ELF-1 (cell line): ENCODE results near the gene FAM83G.
"Not testable (repeated sequence)": the region's sequence is repeated elsewhere in the genome, so short reads cannot be mapped to it uniquely, and the experiment has no call there.

Experiments used
- DNase-seq: peaks from one replicate; pipeline ENCODE4 v3.0.0-alpha.2; 2016; ENCODE audit warnings: low read depth, low spot score

The FAM83G gene, protein sequence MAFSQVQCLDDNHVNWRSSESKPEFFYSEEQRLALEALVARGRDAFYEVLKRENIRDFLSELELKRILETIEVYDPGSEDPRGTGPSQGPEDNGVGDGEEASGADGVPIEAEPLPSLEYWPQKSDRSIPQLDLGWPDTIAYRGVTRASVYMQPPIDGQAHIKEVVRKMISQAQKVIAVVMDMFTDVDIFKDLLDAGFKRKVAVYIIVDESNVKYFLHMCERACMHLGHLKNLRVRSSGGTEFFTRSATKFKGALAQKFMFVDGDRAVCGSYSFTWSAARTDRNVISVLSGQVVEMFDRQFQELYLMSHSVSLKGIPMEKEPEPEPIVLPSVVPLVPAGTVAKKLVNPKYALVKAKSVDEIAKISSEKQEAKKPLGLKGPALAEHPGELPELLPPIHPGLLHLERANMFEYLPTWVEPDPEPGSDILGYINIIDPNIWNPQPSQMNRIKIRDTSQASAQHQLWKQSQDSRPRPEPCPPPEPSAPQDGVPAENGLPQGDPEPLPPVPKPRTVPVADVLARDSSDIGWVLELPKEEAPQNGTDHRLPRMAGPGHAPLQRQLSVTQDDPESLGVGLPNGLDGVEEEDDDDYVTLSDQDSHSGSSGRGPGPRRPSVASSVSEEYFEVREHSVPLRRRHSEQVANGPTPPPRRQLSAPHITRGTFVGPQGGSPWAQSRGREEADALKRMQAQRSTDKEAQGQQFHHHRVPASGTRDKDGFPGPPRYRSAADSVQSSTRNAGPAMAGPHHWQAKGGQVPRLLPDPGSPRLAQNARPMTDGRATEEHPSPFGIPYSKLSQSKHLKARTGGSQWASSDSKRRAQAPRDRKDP

DNA sequence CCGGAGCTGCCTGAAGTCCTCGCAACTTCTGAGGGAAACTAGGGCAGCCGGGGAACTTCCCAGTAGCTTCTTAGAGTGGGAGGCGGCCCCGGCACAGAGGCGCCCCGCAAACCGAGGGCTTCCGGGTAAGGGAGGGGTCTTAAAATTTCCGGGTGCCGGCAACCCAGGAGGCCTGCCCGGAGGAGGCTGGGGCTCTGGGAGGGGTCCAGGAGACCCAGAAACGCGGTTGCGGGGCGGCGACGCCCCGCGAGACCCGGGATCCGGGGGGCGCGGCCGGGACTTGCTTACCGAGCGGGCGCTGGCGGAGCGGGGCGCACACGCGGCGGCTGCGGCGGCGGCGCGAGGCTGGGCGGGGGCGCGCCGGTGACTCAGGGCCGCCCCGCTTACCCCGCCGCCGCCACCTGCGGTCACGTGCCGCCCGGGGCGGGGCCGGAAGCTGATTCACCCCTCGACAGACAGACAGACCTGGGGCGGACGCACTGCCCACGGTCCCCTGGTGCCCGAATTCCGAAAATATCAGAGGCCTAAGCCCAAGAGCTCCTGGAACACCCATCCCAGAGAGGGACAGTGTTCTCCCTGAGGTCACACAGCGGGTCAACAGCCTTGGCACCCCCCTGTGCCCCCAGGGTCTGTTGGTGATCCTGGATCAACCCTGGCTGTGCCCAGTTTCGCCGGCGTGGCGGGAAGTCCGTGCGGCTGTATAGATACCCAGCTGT is at the start of gene FAM83G:
TSS of gene FAM83G (minus strand) at position 344 of the 716 bp plus-strand sequence. CDS start 723 bp downstream, outside the sequence.
- peak; percentile 66 for DNase-seq

DNA sequence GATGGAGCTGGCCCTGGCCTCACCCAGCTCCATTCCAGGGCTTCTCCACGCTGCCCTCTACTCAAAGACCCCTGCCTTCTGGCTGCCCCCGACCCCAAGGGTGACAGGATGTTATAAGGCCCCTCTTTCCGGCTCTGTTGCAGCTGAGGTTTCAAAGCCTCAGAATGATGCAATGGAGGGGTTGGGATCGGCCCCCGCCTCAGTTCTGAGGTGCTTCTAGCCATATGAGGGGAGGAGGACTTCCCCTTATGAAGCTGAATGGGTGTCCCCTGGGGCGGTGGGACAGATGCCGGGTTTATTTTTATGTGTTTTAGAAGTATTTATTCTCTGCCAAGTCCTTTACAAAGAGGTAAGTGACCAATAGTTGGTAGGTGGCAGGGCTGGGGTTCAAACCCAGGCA is 44.3 kb upstream of the FAM83G start:
- DNase-seq, result not testable (repeated sequence)

DNA sequence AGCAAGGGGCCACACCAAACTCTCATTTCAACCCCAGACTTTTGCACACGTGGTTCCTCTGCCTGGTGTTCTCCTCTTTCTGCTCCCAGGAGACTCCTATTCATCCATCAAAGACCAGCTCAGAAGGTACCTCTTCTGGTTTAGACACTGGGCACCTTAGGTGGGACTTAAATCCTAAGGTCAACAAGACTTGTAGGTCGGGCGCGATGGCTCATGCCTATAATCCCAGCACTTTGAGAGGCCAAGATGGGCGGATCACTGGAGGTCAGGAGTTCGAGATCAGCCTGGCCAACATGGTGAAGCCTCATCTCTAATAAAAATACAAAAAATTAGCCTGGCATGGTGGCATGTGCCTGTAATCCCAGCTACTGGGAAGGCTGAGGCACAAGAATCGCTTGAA is 42.9 kb upstream of the FAM83G start:
- not testable (repeated sequence) for DNase-seq

DNA sequence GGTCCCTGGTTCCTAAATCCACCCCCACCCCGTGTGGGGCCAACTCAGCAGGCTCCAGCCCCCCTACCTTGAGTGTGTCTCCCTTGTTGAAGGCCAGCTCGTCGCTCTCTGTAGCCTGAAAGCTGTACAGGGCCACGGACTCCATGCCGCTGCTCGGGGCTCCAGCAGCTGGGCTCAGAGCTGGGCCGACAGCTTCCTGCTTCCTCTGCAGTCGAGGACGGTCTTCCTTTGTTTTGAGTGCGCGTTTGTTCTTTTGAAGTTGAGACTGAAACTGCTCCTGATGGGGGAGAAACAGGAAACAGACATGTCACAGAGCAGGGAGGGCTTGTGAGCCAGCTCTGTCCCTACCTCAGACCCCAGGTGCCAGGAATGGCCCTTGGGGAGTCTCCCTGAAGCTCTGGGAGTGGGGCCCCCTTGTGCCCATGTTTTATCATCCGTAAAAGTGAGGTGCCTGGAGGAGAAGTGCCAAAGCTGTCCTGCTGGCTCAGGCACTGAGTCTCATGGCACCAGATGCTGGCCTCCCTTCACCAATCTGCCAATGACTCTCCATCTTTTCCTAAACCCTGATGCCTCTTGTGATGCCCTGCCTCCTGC is 42.3 kb upstream of the FAM83G start, which contains the start of gene GRAP:
TSS of gene GRAP (minus strand) at position 176 of the 594 bp plus-strand sequence. CDS start at position 145, 31 bp downstream.
- not testable (repeated sequence) for DNase-seq

DNA sequence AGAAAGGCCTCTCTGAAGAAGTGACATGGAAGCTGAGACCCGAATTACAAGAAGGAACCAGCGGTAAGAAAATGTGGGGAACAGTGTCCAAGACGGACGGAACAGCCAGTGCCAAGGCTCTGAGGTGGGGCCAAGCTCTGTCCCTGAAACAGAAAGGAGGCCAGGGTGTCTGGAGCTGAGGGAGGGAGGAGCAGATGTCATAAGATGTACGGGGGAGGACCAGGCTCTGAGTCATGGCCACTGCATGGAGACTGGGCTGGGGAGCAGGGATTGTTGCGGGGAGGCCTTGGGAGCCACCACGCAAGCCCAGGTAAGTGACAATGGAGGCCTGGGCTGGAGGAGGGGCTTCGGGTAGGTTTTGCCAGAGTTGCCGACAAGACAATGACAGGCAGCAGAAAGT is 40.1 kb upstream of the FAM83G start:
- DNase-seq, result not testable (repeated sequence)

DNA sequence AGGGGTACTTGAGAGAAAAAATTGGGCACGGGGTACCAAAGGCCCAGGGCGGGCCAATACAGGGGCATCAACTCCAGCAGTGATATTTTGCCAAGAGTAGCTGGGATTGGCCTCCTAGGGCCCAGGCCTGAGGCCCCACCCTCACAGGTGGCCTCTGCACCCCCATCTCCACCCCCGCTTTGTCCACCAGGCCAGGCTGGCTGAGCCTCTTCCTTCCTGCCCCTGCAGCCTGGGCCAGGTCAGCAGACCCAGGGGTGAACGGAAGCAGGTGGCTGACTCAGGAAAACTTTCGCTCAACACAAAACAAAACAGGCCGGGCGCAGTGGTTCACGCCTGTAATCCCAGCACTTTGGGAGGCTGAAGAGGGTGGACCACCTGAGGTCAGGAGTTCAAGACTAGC is 38.5 kb upstream of the FAM83G start:
- not testable (repeated sequence) for DNase-seq

DNA sequence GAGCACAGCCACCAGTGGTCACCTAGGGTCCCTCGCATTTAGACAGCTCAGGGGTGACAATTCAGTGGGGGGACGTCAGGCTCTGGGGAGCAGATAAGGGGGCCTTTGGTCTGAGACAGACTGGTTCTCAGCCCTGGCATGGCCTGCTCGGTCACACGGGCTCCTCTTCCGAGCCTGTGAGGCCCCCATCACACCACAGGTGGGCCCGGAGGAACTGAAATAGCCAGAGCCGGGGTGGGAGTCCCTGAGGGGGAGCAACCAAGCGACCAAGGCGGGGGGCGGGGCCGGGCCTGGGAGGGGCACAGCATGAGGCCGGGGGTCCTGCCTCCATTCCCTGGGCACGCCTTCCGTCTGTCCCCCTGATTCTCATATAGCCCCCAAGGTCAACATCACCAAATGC is 37.8 kb upstream of the FAM83G start:
- not testable (repeated sequence) for DNase-seq

DNA sequence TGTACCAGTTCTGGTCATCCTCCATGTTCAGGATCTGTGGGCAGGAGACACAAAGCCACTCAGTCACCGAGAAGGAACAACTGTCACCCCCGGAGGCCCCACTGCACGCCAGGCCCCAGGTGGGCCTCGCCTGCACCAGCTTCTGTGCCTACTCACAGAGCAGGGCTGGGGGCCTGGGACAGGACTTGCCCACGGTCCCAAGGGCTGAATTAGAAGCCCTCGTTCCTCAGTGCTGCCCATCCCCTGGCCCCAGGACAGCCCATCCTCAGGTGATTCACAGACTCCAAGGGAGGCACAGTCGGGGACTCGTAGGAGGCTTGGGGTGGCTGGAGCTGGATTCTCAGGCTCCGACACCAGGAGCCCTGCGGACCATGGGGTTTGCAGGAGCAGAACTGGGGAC is 37.3 kb upstream of the FAM83G start:
- not testable (repeated sequence) for DNase-seq

DNA sequence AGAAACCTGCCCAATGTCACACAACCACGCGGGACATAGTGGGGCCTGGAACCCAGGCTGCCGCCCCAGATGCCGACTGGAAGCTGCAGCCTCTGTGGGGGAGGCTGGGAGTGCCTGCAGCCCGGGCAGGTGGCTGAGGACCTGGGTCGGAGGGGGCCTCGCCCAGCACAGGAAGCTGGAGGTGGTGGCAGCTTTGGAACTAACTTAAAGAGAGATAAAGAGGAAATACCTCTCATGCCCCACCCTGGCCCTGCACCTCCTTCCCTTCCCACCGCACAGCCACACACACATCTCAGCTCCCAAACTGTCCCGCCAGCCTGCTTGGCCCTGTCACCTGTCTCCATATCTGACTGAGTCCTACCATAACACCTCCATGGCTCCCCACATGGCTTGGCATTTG is 35.8 kb upstream of the FAM83G start:
- not testable (repeated sequence) for DNase-seq

DNA sequence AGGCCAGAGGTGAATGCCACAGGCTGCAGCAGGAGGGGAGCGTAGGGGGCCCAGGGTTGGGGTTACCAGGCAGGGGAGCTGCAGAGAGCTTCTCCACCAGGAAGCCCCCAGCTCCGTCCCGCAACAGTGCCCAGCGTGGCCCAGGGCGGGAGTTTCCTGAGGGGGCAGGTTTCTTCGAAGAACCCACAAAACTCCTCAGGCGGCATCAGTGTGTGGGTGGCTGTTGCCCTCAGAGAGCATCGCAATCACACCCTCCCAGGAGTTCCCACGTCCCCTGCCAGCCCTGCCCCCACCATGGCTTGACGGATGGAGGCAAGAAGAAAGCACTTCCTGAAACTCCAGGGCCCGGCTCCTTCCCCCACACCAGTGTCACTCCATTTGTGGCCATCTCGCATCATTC is 34.2 kb upstream of the FAM83G start:
- DNase-seq, result not testable (repeated sequence)

DNA sequence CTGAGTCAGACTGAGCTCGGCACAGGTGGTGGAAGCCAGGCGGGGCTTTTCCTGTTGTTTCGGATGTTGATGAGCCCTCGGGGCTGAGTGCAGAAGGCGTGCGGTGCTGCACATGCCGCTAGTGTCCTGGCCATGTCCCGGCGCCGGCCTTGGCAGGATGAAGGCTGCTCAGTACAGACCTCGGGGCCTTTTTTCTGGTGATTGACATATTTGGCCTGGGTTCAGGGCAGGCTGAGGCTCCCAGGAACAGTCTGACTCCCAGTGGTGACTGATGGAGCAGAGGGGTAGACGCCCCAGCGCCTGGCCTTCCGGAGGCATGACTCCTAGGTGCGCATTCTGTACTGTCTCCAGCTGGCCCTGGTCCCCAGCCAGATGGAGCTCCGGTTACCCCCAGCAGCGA is 33.4 kb upstream of the FAM83G start:
- DNase-seq, result not testable (repeated sequence)

DNA sequence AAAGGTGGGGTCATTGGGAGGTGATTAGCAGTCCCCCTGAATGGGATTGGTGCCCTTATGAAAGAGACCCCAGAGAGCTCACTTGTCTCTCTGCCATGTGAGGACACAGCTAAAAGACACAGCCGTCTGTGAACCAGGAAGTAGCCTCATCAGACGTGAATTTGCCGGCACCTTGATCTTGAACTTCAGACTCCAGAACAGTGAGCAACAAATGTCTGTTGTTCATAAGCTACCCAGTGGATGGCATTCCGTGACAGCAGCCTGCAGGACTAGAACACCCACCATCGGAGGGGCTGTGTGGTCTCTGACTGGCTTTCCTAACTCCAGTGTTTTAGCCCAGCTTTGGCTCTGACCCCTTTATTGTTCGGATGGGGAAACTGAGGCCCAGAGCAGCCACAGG is 33.0 kb upstream of the FAM83G start:
- DNase-seq, result not testable (repeated sequence)

DNA sequence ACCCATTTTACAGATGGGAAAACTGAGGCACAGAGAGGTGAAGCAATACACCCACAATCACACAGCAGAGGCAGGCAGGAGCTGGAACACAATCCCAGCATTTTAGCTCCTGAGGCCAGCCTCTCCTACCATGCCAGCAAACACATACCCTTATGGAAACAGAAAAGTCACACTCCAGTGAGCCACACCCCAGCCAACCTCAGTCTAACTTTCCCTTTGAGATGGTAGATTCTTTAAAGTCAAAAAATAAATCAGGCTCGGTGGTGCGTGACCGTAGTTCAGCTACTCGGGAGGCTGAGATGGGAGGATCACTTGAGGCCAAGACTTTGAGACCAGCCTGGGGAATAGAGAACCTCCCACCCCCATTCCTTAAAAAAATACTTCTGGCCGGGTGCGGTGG is 31.6 kb upstream of the FAM83G start:
- not testable (repeated sequence) for DNase-seq

DNA sequence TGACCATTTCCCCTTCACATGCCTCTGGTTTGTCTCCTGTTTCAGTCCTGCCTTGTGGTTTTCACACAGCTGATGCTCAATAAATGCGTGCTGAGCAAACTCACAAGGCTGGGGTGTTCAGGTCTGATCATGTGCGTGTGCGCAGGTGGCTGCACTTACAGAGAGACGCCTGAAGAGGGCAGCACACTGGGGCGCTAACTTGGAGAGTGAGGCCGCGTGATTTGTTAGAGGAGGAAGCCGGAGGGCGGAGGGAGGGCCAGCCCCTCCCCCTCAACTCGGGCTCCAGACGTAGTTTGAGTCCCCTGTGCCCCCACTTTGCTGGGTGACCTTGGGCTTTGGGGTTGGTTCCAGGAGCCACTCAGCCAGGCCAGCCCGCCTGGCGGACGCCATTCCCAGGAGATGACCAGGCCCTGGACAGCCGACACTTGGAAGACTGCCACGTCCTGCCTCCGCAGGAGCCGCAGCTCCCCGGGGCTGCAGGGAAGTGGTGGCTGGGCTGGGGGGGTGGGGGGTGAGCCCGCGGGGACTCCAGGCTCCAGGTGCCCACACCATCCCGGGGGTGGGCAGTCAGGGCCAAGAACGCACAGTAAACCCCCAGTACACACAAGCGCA is 27.9 kb upstream of the FAM83G start:
- DNase-seq, result not testable (repeated sequence)

DNA sequence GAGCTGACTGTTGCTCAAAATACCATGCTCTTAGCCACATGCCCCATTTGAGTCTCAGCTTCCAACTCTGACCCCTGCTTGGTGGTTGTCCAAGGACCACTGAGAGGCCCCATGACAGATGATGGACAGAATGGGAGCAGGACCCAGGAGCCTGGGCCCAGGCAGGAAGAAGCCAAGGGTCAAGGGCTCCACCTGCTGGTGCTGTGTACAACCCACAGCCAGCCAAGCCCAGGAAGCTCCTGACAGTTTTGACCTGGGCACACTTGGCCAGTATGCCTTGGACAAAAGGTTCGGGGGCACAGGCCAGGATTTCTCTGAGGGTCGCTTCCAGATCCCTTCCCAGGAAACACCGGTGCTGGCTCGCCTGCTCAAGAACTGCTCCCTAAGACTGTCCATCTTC is 27.2 kb upstream of the FAM83G start:
- DNase-seq, result not testable (repeated sequence)

DNA sequence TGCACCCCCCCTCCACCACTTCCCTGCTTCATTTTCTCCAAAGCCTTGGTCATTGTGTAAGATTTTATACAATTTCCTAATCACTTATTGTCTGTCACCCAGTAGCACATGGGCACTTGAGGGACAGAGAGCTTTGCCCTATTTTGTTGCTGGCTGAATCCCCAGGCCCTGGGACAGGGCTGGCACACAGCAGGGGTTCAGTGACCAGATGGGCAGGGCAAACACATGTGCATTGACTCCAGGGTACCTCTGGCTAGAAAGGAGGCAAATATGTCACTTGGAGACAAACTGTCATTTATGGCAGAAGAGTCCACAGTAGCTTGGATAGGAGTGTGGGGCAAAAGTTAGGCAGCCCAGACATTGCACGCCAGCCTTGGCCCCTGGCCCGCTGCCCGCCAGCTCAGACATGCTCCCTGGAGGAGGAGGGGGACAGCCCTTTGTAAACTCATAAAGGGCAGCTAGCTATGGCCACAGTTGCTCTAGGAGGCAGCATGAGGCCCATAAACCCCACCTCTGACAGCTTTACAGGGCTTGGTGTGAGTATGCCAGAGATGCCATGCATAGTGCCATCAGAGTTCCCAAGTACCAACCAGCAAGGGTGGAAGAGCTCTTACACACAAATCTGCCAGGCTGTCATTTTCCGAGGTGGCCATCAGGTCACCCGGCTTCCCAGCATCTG is 26.3 kb upstream of the FAM83G start:
- not testable (repeated sequence) for DNase-seq

DNA sequence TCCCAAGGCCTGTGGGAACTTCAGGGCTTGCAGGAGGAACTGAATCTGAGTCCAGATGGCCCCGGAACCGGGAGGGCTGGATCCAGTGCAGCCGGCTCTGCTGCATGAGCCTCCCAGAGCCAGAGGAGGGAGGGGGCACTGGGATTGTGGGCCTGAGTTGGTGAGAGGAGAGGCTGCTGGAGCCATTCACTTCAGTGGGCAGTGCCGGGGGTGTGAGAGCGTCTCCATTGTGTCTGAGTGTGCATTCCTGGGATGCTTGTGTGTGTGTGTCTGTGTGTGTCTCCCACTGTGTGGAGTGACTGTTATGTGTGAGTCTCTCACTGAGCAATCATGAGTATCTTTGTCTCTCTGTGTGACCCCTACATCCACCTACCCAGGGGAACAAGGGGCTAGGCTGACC is 25.2 kb upstream of the FAM83G start:
- not testable (repeated sequence) for DNase-seq

DNA sequence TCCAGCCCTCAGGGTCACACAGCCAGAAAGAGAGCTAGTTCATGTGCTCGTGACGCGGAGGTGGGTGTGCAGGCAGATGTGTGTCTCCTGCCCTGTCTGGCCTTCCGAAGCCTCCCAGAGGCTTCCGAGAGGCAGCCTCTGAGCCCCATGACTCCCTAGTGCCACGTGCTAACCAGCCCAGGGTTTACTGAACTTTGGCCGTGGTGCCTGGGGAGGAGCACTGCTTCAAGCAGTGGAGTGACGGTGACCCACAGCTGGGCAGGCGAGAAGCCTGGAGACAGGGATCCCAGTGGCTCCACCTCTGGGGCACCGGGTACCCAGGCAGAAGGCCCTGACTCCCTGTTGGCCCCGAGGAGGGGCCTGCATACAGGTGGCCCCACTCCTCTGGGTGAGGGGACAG is 24.1 kb upstream of the FAM83G start:
- not testable (repeated sequence) for DNase-seq

DNA sequence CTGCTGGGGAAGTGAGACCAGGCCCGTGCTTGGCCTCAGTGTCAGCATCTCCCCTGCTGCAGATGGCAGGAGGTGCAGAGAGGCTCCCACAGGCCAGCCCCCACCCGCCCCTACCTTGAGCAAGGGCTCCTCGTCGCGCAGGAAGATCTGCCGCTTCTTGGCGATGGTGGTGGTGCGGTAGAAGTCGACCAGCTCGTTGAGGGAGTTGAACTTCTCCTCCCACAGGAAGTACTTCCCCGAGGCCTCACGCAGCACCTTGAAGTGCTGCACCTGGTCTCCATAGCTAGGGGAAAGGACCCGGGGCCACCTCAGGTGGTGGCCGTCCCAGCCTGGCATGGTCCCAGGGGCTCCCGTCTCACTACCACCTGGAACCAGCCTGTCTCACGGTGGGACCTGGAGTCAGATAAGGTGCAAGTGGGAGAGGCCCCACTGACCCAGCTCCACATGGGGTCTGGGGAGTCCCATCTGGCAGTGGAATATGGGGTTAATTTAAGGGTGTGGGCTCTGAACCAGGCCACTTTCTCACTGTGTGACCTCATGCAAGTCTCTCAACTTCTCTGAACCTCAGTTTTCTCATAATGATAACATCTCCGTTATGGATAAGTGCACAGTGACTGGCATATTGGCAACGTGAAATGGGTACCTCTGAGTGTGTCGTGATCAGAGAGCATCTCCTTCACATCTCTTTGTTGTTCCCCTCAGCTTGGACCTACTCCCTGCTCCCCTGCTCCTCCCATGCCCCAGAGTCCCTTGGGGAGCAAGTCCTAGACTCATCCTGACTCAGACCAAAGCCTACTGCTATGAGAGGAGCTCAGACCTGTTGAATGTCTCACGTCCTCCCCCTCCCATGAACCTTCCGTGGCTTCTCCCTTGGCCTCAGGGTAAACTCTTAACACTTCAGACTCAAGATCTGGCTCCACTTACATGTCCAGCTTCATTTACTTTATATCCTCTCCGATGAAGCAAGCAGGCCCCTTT is 19.8 kb upstream of the FAM83G start:
- no peak for DNase-seq
